HG03457 (cell line): Measurements from ENCODE around the gene CAMK2D.

Experiments
- ATAC-seq: cut with Tn5 transposase; IDR thresholded peaks from one replicate; pipeline ENCODE4 v1.9.1; 2021; ENCODE audit warnings: moderate number of reproducible peaks; ENCODE audit not compliant: unreplicated experiment

CAMK2D gene

GRCh38 chr4:113616443-113616842, 145.1 kb downstream of the CAMK2D start:
- ATAC-seq, result no peak

- ATAC-seq, result no peak
Measured at GRCh38 chr4:113614414-113614813, 147.1 kb downstream of the CAMK2D start.

- ATAC-seq, result no peak
Measured at GRCh38 chr4:113613503-113613902, 148.0 kb downstream of the CAMK2D start.

GRCh38 chr4:113610537-113610936, 151.0 kb downstream of the CAMK2D start:
- ATAC-seq, result no peak

- peak; percentile 51 for ATAC-seq
Measured at GRCh38 chr4:113607998-113608397, 153.5 kb downstream of the CAMK2D start.

GRCh38 chr4:113607147-113607720, 154.3 kb downstream of the CAMK2D start:
- ATAC-seq, result no peak

GRCh38 chr4:113604955-113605354, 156.6 kb downstream of the CAMK2D start:
- ATAC-seq, result no peak

- no peak for ATAC-seq
Measured at GRCh38 chr4:113603911-113604310, 157.6 kb downstream of the CAMK2D start.

- no peak for ATAC-seq
Measured at GRCh38 chr4:113602646-113603228, 158.8 kb downstream of the CAMK2D start.

- no peak for ATAC-seq
Measured at GRCh38 chr4:113601636-113602035, 159.9 kb downstream of the CAMK2D start.

GRCh38 chr4:113596396-113596795, 165.1 kb downstream of the CAMK2D start:
- no peak for ATAC-seq

GRCh38 chr4:113594231-113594556, 167.3 kb downstream of the CAMK2D start:
- no peak for ATAC-seq

GRCh38 chr4:113593400-113594230, 167.9 kb downstream of the CAMK2D start:
- peak; percentile 48 for ATAC-seq

GRCh38 chr4:113591982-113592381, 169.6 kb downstream of the CAMK2D start:
- ATAC-seq, result no peak

GRCh38 chr4:113588895-113589668, 172.5 kb downstream of the CAMK2D start:
- ATAC-seq, result no peak

- ATAC-seq, result no peak
Measured at GRCh38 chr4:113587640-113588275, 173.8 kb downstream of the CAMK2D start.

- ATAC-seq, result no peak
Measured at GRCh38 chr4:113587156-113587555, 174.4 kb downstream of the CAMK2D start.

- ATAC-seq, result no peak
Measured at GRCh38 chr4:113586072-113586471, 175.5 kb downstream of the CAMK2D start.

- no peak for ATAC-seq
Measured at GRCh38 chr4:113584407-113585150, 177.0 kb downstream of the CAMK2D start.

- ATAC-seq, result no peak
Measured at GRCh38 chr4:113582737-113583136, 178.8 kb downstream of the CAMK2D start.
